ENCODE data around the gene ARID3C.

The ARID3C gene

DNA sequence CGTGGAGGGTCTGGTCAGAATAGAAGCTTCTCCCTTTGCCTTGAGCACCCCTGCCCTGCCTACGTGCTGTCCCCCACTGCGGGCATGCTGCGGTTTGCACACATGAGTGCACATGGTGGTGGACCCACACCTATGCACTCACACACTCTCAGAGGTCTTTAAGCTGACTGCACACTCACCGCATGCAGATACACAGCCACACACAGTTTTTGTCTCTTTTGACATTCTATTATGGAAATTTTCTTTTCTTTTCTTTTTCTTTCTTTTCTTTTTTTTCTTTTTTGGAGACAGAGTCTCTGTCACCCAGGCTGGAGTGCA lies 584 bp upstream of the ARID3C start:
- H3K4me3 ChIP-seq (replicated peaks; ENCODE audit: low read depth, low read length) = no peak overlapping the region; the same call in 1 of the 2 replicates
- no peak for DNase-seq (ENCODE audit: extremely low read depth, insufficient read length)
- H3K36me3 ChIP-seq (ENCODE audit: control insufficient read depth, insufficient read depth, low read length) = no peaks in the 10 kb centered on the region
- TF ChIP-seq CTCF (IDR thresholded peaks at IDR 0.05; ENCODE audit: insufficient read depth, low read length, poor library complexity, severe bottlenecking) = no peak
- H3K27me3 ChIP-seq (replicated peaks; ENCODE audit: control insufficient read depth, insufficient read depth, low read length) = peaks cover 6% of the 10 kb centered on the region; the same call in 1 of the 2 replicates

DNA sequence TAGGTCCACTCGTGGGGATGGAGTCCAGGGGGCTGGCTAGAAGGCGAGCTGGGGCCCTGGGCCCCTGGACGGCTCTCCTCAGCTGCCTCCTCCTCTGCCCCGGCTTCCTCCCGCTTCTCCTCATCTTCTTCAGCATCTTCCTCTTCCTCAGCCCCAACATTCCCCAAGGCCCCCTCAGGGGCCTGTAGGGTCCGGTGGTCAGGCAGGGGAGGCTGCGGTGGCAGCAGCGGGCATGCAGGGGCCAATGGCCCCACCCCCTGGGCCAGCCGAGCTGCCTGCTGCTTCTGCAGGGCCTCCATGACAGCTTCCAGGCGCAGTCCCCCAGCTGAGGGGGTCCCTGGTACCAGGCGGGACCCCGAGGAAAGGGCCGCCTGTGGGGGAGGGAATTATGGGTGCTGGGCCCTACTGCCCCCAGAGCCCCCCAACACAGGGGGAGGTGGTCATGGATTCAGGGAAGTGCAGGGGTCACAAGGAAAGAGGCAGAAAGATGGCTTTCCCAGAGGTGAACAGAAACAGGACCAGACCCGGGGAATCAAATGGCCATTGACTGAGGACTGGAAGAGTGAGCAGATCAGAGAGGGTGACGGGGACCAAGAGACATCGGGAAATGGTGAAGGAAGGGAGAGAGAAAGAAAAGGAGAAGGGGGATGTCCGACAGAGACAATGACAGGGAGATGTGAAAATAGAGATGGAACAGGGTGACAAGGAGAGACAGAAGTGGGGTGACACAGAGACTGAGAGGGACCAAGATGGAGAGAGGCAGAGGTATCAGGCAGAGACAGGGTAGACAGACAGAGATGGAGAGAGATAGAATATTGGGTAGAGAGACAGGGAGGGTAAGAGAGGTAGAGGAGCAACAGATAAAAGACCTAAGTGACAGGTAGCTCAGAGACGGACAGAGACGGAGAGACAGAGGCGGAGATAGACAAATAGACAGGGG lies 880 bp downstream of the ARID3C start:
- no peaks in the 10 kb centered on the region for H3K36me3 ChIP-seq (ENCODE audit: control insufficient read depth, insufficient read depth, low read length)
- TF ChIP-seq CTCF (IDR thresholded peaks at IDR 0.05; ENCODE audit: insufficient read depth, low read length, poor library complexity, severe bottlenecking) = no peak
- H3K27me3 ChIP-seq (replicated peaks; ENCODE audit: control insufficient read depth, insufficient read depth, low read length) = peaks cover 6% of the 10 kb centered on the region
- no peak for DNase-seq (ENCODE audit: extremely low read depth, insufficient read length)
- H3K4me3 ChIP-seq (replicated peaks; ENCODE audit: low read depth, low read length) = peak overlapping the region; percentile 6; the same call in 1 of the 2 replicates

- peaks cover 6% of the 10 kb centered on the region for H3K27me3 ChIP-seq (replicated peaks; ENCODE audit: control insufficient read depth, insufficient read depth, low read length)
These were observed 3.7 kb downstream of the ARID3C start for GRCh38 chr9:34625186-34625486.

GRCh38 chr9:34624475-34625185 lies 4.2 kb downstream of the ARID3C start:
- H3K27me3 ChIP-seq (replicated peaks; ENCODE audit: control insufficient read depth, insufficient read depth, low read length) = peaks cover 6% of the 10 kb centered on the region

More at GRCh38 chr9:34625186-34625486, 3.7 kb downstream of the ARID3C start:
- no peaks in the 10 kb centered on the region for H3K36me3 ChIP-seq (ENCODE audit: control insufficient read depth, insufficient read depth, low read length)
- H3K4me3 ChIP-seq (replicated peaks; ENCODE audit: low read depth, low read length) = no peak overlapping the region
- no peak for TF ChIP-seq CTCF (IDR thresholded peaks at IDR 0.05; ENCODE audit: insufficient read depth, low read length, poor library complexity, severe bottlenecking)
- DNase-seq (ENCODE audit: extremely low read depth, insufficient read length) = no peak

More at GRCh38 chr9:34624475-34625185, 4.2 kb downstream of the ARID3C start:
- Histone ChIP-seq H3K4me3 (replicated peaks; ENCODE audit: low read depth, low read length) (no peak overlapping the region), H3K36me3 (ENCODE audit: control insufficient read depth, insufficient read depth, low read length) (no peaks in the 10 kb centered on the region)
- no peak for TF ChIP-seq CTCF (IDR thresholded peaks at IDR 0.05; ENCODE audit: insufficient read depth, low read length, poor library complexity, severe bottlenecking)
- no peak for DNase-seq (ENCODE audit: extremely low read depth, insufficient read length)
